GM12878 (cell line): ENCODE results near the gene AFAP1L2.

Experiments
- CEBPZ ChIP-seq: fragments of 150-350 bp; IDR thresholded peaks from 2 replicates; pipeline ENCODE4 v1.6.1; 2016; ENCODE audit warnings: low read depth, low read length
- CTCF ChIP-seq, 3 experiments: IDR thresholded peaks in 2 of 3; conservative IDR thresholded peaks in 1 of 3; 2 replicates each; pipeline ENCODE4 v1.5.1; 2011; ENCODE audit warnings: low read depth in 3 of 3, low read length in 3 of 3, mild to moderate bottlenecking in 3 of 3, control low read depth in 2 of 3, moderate library complexity in 2 of 3, inconsistent platforms in 1 of 3, mixed read lengths in 1 of 3; ENCODE audit not compliant: control insufficient read depth in 2 of 3, insufficient read depth in 1 of 3; ENCODE audit errors: extremely low read depth in 1 of 3
- EP300 ChIP-seq, 2 experiments: fragments of 150-350 bp in 1 of 2; IDR thresholded peaks; 2 replicates each; pipeline ENCODE4 v1.6.1; 2011 to 2012; ENCODE audit warnings: low read depth in 2 of 2, low read length in 2 of 2, borderline replicate concordance in 1 of 2, improper control_type of control experiment in 1 of 2, inconsistent platforms in 1 of 2; ENCODE audit not compliant: control insufficient read depth in 1 of 2
- EZH2 ChIP-seq: IDR thresholded peaks from 2 replicates; pipeline ENCODE4 v1.6.1; 2012; ENCODE audit warnings: low read depth, mild to moderate bottlenecking, control low read depth, inconsistent platforms, low read length, borderline replicate concordance; ENCODE audit not compliant: control insufficient read depth
- HDGF ChIP-seq: fragments of 450-650 bp; IDR thresholded peaks from 2 replicates; pipeline ENCODE4 v1.6.1; 2016; ENCODE audit warnings: antibody characterized with exemption
- MAX ChIP-seq: IDR thresholded peaks from 2 replicates; pipeline ENCODE4 v1.6.1; 2012; ENCODE audit warnings: low read depth, low read length, improper control_type of control experiment
- PAX5 ChIP-seq: IDR thresholded peaks from 2 replicates; pipeline ENCODE4 v1.6.1; 2011; ENCODE audit warnings: low read depth, low read length, borderline replicate concordance
- POLR2AphosphoS5 ChIP-seq: IDR thresholded peaks from 2 replicates; pipeline ENCODE4 v1.6.1; 2011; ENCODE audit warnings: mild to moderate bottlenecking, low read length, inconsistent platforms
- SP1 ChIP-seq: IDR thresholded peaks from one replicate; pipeline ENCODE4 v1.6.1; 2011; ENCODE audit warnings: low read depth, low read length
- ZNF274 ChIP-seq: IDR thresholded peaks from one replicate; pipeline ENCODE4 v1.8.0; 2011; ENCODE audit not compliant: insufficient read length, insufficient read depth

- TF ChIP-seq ZNF274 (no peak), MAX (no peak), PAX5 (no peak), CEBPZ (no peak), EP300 (IDR thresholded peaks at IDR 0.05; ENCODE audit: borderline replicate concordance in 1 of 2, control insufficient read depth in 1 of 2, low read depth in 2 of 2, low read length in 2 of 2) (no peak), CTCF (IDR thresholded peaks at IDR 0.05 in 2 of 3, conservative IDR thresholded peaks at IDR 0.05 in 1 of 3; ENCODE audit: control insufficient read depth in 2 of 3, extremely low read depth in 1 of 3, insufficient read depth in 1 of 3, low read depth in 3 of 3, low read length in 3 of 3) (no peak), HDGF (no peak), POLR2AphosphoS5 (no peak), SP1 (no peak), EZH2 (no peak)
Measured at GRCh38 chr10:114350751-114351150, 53.6 kb downstream of the AFAP1L2 start.
